Esophagus squamous epithelium (tissue), 5 donors: ENCODE data around the gene EYS. TPM values are rescaled to one million over a fixed set of nuclear protein-coding genes. Genes with fewer than 3 reads are reported as not detected.

ENCODE experiments used
- DNase-seq: peaks from one replicate; lab custom pipeline; 2025; lab: John Stamatoyannopoulos, UW
- H3K27ac ChIP-seq, 4 donors: fragments of 200-600 bp; sonication (generic); one replicate each; pipeline ENCODE4 v1.5.1; 2016 to 2019; ENCODE audit warnings: mild to moderate bottlenecking in 1 of 4
- H3K27me3 ChIP-seq, 4 donors: fragments of 200-600 bp; sonication (generic); 1 replicate in 3 of 4; 2 replicates in 1 of 4; pipeline versions ENCODE4 v1.5.1 to v1.6.0; 2017 to 2021; ENCODE audit warnings: antibody characterized with exemption in 1 of 4
- H3K36me3 ChIP-seq, 3 donors: fragments of 200-600 bp; sonication (generic); one replicate each; pipeline ENCODE4 v1.5.1; 2016 to 2019
- H3K4me1 ChIP-seq, 3 donors: fragments of 200-600 bp; sonication (generic); one replicate each; pipeline ENCODE4 v1.5.1; 2017 to 2019
- H3K4me3 ChIP-seq, 4 donors: fragments of 200-600 bp; sonication (generic); 1 replicate in 3 of 4; 2 replicates in 1 of 4; pipeline ENCODE4 v1.5.1; 2016 to 2019; ENCODE audit warnings: mild to moderate bottlenecking in 2 of 4, moderate library complexity in 1 of 4
- H3K9me3 ChIP-seq, 3 donors: fragments of 200-600 bp; sonication (generic); one replicate each; pipeline ENCODE4 v1.5.1; 2016 to 2019
- POLR2A ChIP-seq, 4 donors: fragments of 450-650 bp; IDR thresholded peaks; one replicate each; pipeline ENCODE4 v1.6.1; 2017; ENCODE audit warnings: antibody characterized with exemption in 4 of 4, mild to moderate bottlenecking in 4 of 4, moderate library complexity in 3 of 4
- WGBS, 2 donors: methylation state at CpG; one replicate each; pipeline ENCODE4 v1.1.5; 2018; 5-methylcytosine and 5-hydroxymethylcytosine counted together
- intact Hi-C: fragments of 100-400 bp; cut with DNase I; formaldehyde crosslinking; loops from one replicate; pipeline ENCODE4 v1.15.0; 2022
- total RNA-seq, 4 donors: library from RNA; depleted of rRNA; stranded (reverse); fragments of >200 nt; gene quantifications; one replicate each; pipeline ENCODE4 v1.1.0, GENCODE V29; 2016
- TF ChIP-seq, protein P1 (sequence below), 6 experiments: fragments of 450-650 bp in 4 of 6; fragments of 200-600 bp in 2 of 6; sonication (generic) in 2 of 6; IDR thresholded peaks; one replicate each; pipeline ENCODE4 v1.5.1; 2016 to 2019; ENCODE audit warnings: antibody characterized with exemption in 6 of 6, mild to moderate bottlenecking in 4 of 6, moderate library complexity in 4 of 6
- donor health status: DM: yes; HTN: yes; CAD: no.

Gene EYS
- total RNA-seq, 4 donors from 2014 or later = 0.87 TPM; not detected in 3

DNA sequence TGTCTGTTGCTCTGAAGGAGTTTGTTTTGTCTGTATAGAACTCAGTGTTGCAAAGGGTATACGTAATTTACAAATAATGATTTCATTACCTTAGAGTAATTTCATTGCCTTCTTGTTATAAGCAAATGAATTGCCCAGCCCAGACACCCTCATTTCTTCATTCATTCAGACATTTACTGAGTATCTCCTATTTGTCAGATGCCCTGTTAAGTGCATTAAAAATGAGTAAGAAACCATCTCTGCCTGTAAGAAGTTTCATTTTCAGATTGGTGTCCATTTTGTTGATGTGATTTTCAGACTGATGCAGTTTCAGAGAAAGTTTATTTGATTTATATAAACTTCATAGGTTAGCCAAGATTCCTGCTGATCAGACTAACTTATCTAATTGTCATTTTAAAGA is 1642.1 kb downstream of the EYS start:
- Histone ChIP-seq H3K36me3 (no peaks in the 10 kb centered on the region), H3K9me3 (no peaks in the 10 kb centered on the region), H3K27me3 (no peaks in the 10 kb centered on the region), H3K4me1 (no peaks in the 10 kb centered on the region), H3K27ac (no peak overlapping the region), H3K4me3 (no peak overlapping the region)
- no peak for TF ChIP-seq POLR2A (IDR thresholded peaks at IDR 0.05)
- TF ChIP-seq, protein P1, sequence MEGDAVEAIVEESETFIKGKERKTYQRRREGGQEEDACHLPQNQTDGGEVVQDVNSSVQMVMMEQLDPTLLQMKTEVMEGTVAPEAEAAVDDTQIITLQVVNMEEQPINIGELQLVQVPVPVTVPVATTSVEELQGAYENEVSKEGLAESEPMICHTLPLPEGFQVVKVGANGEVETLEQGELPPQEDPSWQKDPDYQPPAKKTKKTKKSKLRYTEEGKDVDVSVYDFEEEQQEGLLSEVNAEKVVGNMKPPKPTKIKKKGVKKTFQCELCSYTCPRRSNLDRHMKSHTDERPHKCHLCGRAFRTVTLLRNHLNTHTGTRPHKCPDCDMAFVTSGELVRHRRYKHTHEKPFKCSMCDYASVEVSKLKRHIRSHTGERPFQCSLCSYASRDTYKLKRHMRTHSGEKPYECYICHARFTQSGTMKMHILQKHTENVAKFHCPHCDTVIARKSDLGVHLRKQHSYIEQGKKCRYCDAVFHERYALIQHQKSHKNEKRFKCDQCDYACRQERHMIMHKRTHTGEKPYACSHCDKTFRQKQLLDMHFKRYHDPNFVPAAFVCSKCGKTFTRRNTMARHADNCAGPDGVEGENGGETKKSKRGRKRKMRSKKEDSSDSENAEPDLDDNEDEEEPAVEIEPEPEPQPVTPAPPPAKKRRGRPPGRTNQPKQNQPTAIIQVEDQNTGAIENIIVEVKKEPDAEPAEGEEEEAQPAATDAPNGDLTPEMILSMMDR (IDR thresholded peaks at IDR 0.05) = no peak
- intact Hi-C loops = no loop called here
- DNase-seq = no peak
- WGBS, 2 donors = 62 to 73% methylated on average over 1 of the region's 1 CpG

DNA sequence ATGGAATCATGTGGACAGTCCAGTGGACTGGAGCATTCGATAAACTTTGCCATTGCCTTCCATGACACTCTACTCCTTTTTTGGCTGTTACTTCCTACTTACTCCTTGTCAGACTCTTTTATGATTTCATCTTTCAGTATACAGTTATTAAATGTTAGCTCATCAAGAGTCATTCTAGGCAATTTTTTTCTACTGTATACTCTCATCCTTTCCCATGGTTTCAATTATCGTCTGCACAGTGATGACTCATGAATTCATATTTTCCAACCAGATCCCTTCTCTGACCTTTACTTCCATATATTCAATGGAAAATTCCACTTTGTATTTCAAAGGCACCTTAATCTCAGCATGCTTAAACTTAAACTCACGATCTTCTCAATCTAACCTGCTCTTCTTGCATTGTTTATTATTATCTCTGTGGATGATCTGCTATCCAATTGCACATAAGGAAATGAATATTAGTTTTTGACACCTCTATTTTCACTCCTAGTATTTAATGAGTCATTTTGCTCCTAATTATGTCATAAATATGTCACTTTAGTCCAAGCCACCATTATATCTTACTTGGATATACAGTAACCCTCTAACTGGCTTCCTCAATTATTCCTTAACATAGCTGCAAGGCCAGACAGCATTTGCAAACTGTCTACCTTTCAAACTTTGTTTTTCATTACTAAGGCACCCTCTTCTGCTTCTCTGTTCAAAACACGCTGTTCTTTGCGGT is 1643.9 kb downstream of the EYS start:
- H3K36me3 ChIP-seq = no peaks in the 10 kb centered on the region
- H3K9me3 ChIP-seq = no peaks in the 10 kb centered on the region
- 75 to 79% methylated on average over 5 of the region's 5 CpGs for WGBS, 2 donors
- H3K4me1 ChIP-seq = no peaks in the 10 kb centered on the region
- intact Hi-C loops = no loop called here
- DNase-seq = no peak
- no peak overlapping the region for H3K27ac ChIP-seq
- no peaks in the 10 kb centered on the region for H3K27me3 ChIP-seq
- no peak for TF ChIP-seq POLR2A (IDR thresholded peaks at IDR 0.05)
- TF ChIP-seq, protein P1 (IDR thresholded peaks at IDR 0.05) = no peak
- no peak overlapping the region for H3K4me3 ChIP-seq

DNA sequence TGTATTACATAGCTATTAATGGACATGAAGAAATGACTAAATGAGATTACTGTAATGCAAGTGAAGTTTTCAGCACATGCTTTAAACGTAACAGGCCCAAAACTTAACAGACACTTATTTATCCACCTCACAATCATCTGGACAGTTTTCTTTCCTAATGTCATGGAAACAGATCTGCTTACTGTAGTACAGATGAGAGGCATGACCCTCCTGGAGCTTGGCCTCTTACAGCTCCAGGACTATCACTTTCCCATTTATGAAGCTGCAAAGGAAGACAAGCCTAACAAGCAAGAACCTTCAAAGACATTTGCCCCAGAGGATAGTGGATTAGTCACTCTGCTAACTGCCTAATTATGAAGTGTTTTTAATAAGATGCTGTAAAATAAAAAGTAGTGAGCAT is 1652.2 kb downstream of the EYS start:
- Histone ChIP-seq H3K27ac (no peak overlapping the region), H3K4me3 (no peak overlapping the region), H3K36me3 (no peaks in the 10 kb centered on the region), H3K27me3 (no peaks in the 10 kb centered on the region), H3K4me1 (no peaks in the 10 kb centered on the region), H3K9me3 (no peaks in the 10 kb centered on the region)
- WGBS, 2 donors = 52 to 67% methylated on average over 1 of the region's 1 CpG
- TF ChIP-seq POLR2A (IDR thresholded peaks at IDR 0.05) = no peak
- TF ChIP-seq, protein P1 (IDR thresholded peaks at IDR 0.05) = no peak
- no peak for DNase-seq
- intact Hi-C loops = no loop called here

DNA sequence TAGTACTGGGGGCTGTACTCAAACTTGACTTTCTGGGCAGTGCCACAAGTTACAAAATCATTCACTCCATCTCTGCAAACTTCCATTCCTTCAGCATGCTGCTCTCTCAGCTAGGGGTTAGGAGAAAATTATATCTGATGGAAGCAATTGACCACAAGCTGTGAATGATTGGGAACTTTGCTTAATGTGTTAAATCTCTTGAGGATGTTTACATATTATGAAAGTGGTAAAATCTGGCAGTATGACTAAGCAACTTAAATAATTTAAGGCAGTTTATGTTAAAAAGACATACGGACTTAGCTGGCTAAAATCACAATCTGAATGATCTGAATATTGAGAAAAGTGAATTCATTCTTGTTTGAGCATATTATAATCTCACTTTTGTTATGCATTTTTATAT is 1656.4 kb downstream of the EYS start:
- Histone ChIP-seq H3K36me3 (no peaks in the 10 kb centered on the region), H3K4me1 (no peaks in the 10 kb centered on the region), H3K9me3 (no peaks in the 10 kb centered on the region), H3K4me3 (no peak overlapping the region), H3K27ac (no peak overlapping the region), H3K27me3 (no peaks in the 10 kb centered on the region)
- DNase-seq = no peak
- TF ChIP-seq POLR2A (IDR thresholded peaks at IDR 0.05) = no peak
- TF ChIP-seq, protein P1 (IDR thresholded peaks at IDR 0.05) = no peak
- intact Hi-C loops = no loop called here
- WGBS, 2 donors = 17 to 33% methylated on average over 1 of the region's 1 CpG

DNA sequence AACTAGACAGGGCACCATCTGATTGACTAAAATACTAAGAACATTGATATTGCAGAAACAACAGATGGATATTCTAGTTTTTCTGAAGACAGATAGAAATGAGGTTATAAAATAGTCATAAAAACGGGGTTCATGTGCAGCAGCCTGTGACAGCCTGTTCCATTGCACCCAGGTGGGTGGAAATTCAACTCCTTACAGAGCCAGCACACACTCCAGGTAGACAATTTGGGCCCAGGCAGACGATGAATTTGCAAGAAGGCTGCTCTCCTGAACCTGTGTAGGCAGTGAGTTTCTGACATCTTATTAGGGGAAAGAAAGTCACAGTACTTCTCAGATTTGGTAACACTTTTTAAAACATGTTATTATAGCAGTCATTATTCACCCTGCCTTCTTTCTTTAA is 1657.3 kb downstream of the EYS start:
- no peaks in the 10 kb centered on the region for H3K4me1 ChIP-seq
- H3K36me3 ChIP-seq = no peaks in the 10 kb centered on the region
- WGBS, 2 donors = 42 to 47% methylated on average over 2 of the region's 2 CpGs
- intact Hi-C loops = no loop called here
- no peak overlapping the region for H3K4me3 ChIP-seq
- TF ChIP-seq, protein P1 (IDR thresholded peaks at IDR 0.05) = no peak
- TF ChIP-seq POLR2A (IDR thresholded peaks at IDR 0.05) = no peak
- no peak for DNase-seq
- no peak overlapping the region for H3K27ac ChIP-seq
- no peaks in the 10 kb centered on the region for H3K27me3 ChIP-seq
- no peaks in the 10 kb centered on the region for H3K9me3 ChIP-seq
